HEK293 (cell line): ENCODE measurements around the gene NAV3.

ENCODE experiments used
- CTCF ChIA-PET: fragments of 350-600 bp; formaldehyde crosslinking; extraction: SDS; loops from one replicate; lab custom pipeline; 2021; ENCODE audit warnings: antibody characterized with exemption; lab: Yijun Ruan, JAX
- POLR2A ChIA-PET: fragments of 300-600 bp; formaldehyde crosslinking; extraction: SDS; loops from one replicate; lab custom pipeline; 2020; ENCODE audit warnings: antibody characterized with exemption, inconsistent platforms; lab: Yijun Ruan, JAX
- H3K27ac ChIP-seq: fragments of 200-500 bp; sonication (Bioruptor generic); 2 replicates; pipeline ENCODE4 v1.5.1; 2014; ENCODE audit warnings: low read depth, low read length, control low read depth, inconsistent platforms; ENCODE audit errors: extremely low read depth
- H3K36me3 ChIP-seq, 2 experiments: fragments of 200-500 bp in 1 of 2; sonication (Bioruptor generic) in 1 of 2; 1 replicate in 1 of 2; 2 replicates in 1 of 2; pipeline ENCODE4 v1.5.1; 2014 to 2017; ENCODE audit warnings: inconsistent platforms in 2 of 2, low read length in 2 of 2; ENCODE audit not compliant: control insufficient read depth in 2 of 2, insufficient read depth in 1 of 2
- H3K4me1 ChIP-seq: fragments of 200-500 bp; sonication (Bioruptor generic); 2 replicates; pipeline ENCODE4 v1.5.1; 2014; ENCODE audit warnings: mild to moderate bottlenecking, low read length, inconsistent platforms; ENCODE audit not compliant: control insufficient read depth, insufficient read depth
- H3K4me3 ChIP-seq: 2 replicates; pipeline ENCODE4 v1.5.1; 2011; ENCODE audit warnings: low read depth, mild to moderate bottlenecking, control low read depth, low read length, moderate library complexity
- H3K9me3 ChIP-seq: fragments of 200-500 bp; sonication (Bioruptor generic); 2 replicates; pipeline ENCODE4 v1.5.1; 2014; ENCODE audit warnings: low read depth, low read length, inconsistent platforms; ENCODE audit not compliant: control insufficient read depth, insufficient read depth
- BCL11A ChIP-seq: fragments of 450-650 bp; formaldehyde crosslinking; IDR thresholded peaks from 2 replicates; pipeline ENCODE4 v1.5.1; 2016; ENCODE audit warnings: low read depth, missing biosample characterization, missing genetic modification characterization
- GLI4 ChIP-seq: fragments of 450-650 bp; formaldehyde crosslinking; IDR thresholded peaks from 2 replicates; pipeline ENCODE4 v1.5.1; 2016; ENCODE audit warnings: missing biosample characterization, missing genetic modification characterization
- IKZF3 ChIP-seq: fragments of 450-650 bp; IDR thresholded peaks from 2 replicates; pipeline ENCODE4 v1.5.0; 2018; ENCODE audit warnings: missing biosample characterization, mild to moderate bottlenecking, missing genetic modification characterization, moderate library complexity
- REPIN1 ChIP-seq: fragments of 450-650 bp; formaldehyde crosslinking; IDR thresholded peaks from 2 replicates; pipeline ENCODE4 v1.5.1; 2017; ENCODE audit warnings: missing biosample characterization, missing genetic modification characterization, low read depth
- SCRT1 ChIP-seq: fragments of 450-650 bp; formaldehyde crosslinking; IDR thresholded peaks from 2 replicates; pipeline ENCODE4 v1.5.1; 2016; ENCODE audit warnings: missing biosample characterization, missing genetic modification characterization, borderline replicate concordance
- SETDB1 ChIP-seq: IDR thresholded peaks from one replicate; pipeline ENCODE4 v1.6.1; 2017; ENCODE audit warnings: mild to moderate bottlenecking, low read length, moderate library complexity, mixed read lengths; ENCODE audit not compliant: insufficient read length
- SP7 ChIP-seq: fragments of 450-650 bp; formaldehyde crosslinking; IDR thresholded peaks from 2 replicates; pipeline ENCODE4 v1.5.1; 2016; ENCODE audit warnings: missing biosample characterization, missing genetic modification characterization
- ZBTB1 ChIP-seq: fragments of 450-650 bp; formaldehyde crosslinking; IDR thresholded peaks from 2 replicates; pipeline ENCODE4 v1.5.1; 2016; ENCODE audit warnings: missing biosample characterization, missing genetic modification characterization
- ZBTB20 ChIP-seq: fragments of 450-650 bp; formaldehyde crosslinking; IDR thresholded peaks from 2 replicates; pipeline ENCODE4 v1.5.1; 2016; ENCODE audit warnings: missing biosample characterization, missing genetic modification characterization
- ZNF174 ChIP-seq: fragments of 450-650 bp; formaldehyde crosslinking; IDR thresholded peaks from 2 replicates; pipeline ENCODE4 v1.5.0; 2017; ENCODE audit warnings: missing biosample characterization, mild to moderate bottlenecking, missing genetic modification characterization
- ZNF211 ChIP-seq: fragments of 450-650 bp; formaldehyde crosslinking; IDR thresholded peaks from 2 replicates; pipeline ENCODE4 v1.5.1; 2016; ENCODE audit warnings: low read depth, missing biosample characterization, missing genetic modification characterization
- ZNF274 ChIP-seq, 2 experiments: fragments of 200-500 bp in 1 of 2; fragments of 450-650 bp in 1 of 2; sonication (Bioruptor generic) in 1 of 2; formaldehyde crosslinking in 1 of 2; IDR thresholded peaks; 2 replicates each; pipeline versions ENCODE4 v1.5.1 to v1.6.1; 2014 to 2016; ENCODE audit warnings: borderline replicate concordance in 1 of 2, inconsistent platforms in 1 of 2, low read length in 1 of 2, missing biosample characterization in 1 of 2, missing genetic modification characterization in 1 of 2
- ZNF394 ChIP-seq: fragments of 450-650 bp; formaldehyde crosslinking; IDR thresholded peaks from 2 replicates; pipeline ENCODE4 v1.5.1; 2016; ENCODE audit warnings: missing biosample characterization, missing genetic modification characterization, mild to moderate bottlenecking, moderate library complexity, borderline replicate concordance
- ZNF621 ChIP-seq: fragments of 450-650 bp; formaldehyde crosslinking; IDR thresholded peaks from 2 replicates; pipeline ENCODE4 v1.5.1; 2017; ENCODE audit warnings: missing biosample characterization, missing genetic modification characterization
- ZNF670 ChIP-seq: fragments of 450-650 bp; formaldehyde crosslinking; IDR thresholded peaks from 2 replicates; pipeline ENCODE4 v1.5.1; 2016; ENCODE audit warnings: missing biosample characterization, missing genetic modification characterization, low read depth
- ZXDB ChIP-seq: fragments of 450-650 bp; formaldehyde crosslinking; IDR thresholded peaks from 2 replicates; pipeline ENCODE4 v1.5.1; 2016; ENCODE audit warnings: missing biosample characterization, missing genetic modification characterization
- TF ChIP-seq, protein P1 (sequence below): fragments of 450-650 bp; formaldehyde crosslinking; IDR thresholded peaks from 2 replicates; pipeline ENCODE4 v1.5.1; 2017; ENCODE audit warnings: missing biosample characterization, missing genetic modification characterization
- TF ChIP-seq, protein P2 (sequence below): fragments of 450-650 bp; formaldehyde crosslinking; IDR thresholded peaks from 2 replicates; pipeline ENCODE4 v1.5.1; 2016; ENCODE audit warnings: missing biosample characterization, missing genetic modification characterization
- TF ChIP-seq, protein P3 (sequence below): fragments of 450-650 bp; formaldehyde crosslinking; IDR thresholded peaks from 2 replicates; pipeline ENCODE4 v1.5.0; 2017; ENCODE audit warnings: missing biosample characterization, missing genetic modification characterization, borderline replicate concordance
- TF ChIP-seq, protein P4 (sequence below): fragments of 450-650 bp; formaldehyde crosslinking; IDR thresholded peaks from 2 replicates; pipeline ENCODE4 v1.5.1; 2017; ENCODE audit warnings: missing biosample characterization, missing genetic modification characterization
- TF ChIP-seq, protein P5 (sequence below): fragments of 450-650 bp; formaldehyde crosslinking; IDR thresholded peaks from 2 replicates; pipeline ENCODE4 v1.5.1; 2016; ENCODE audit warnings: missing biosample characterization, missing genetic modification characterization

Gene NAV3

DNA sequence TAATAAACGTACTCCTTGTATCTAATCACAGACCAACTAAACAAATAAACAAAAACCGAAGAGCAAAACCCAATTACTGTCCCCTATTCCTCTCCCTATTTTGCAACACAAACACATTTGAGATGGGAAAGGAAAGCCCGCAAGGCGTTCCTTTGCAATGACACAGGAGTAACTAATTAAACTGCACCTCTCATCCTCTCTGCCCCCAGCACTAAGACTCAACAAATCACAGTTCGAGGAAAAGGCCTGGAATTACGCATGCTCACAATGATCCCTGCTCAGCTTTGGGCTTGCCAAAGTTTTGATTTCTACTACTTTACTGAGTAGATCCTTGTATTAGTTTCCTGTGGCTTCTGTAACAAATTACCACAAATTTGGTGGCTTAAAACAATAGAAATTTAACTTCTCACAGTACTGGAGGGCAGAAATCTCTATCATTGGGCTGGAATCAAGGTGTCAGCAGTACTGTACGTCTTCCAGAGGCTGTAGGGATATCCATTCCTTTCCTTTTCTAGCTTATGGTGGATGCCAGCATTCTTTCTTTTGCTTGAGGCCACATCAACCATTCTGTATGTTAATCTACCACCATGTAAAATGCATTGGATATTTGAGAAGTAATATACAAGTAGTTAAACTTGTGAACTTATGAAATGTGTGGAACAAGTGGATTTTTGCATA is 123.0 kb downstream of the NAV3 start:
- ChIA-PET POLR2A (no interaction called here), CTCF (interaction anchor here (0.9 kb wide), 1 partner anchor 28 kb away, joined by 3 read pairs; no protein-coding TSS in a partner anchor)
- Histone ChIP-seq H3K4me1 (no peaks in the 10 kb centered on the region), H3K9me3 (no peaks in the 10 kb centered on the region), H3K36me3 (no peaks in the 10 kb centered on the region), H3K4me3 (no peak overlapping the region), H3K27ac (no peak overlapping the region)
- TF ChIP-seq ZBTB20 (tag by site-specific recombination) = no peak
- TF ChIP-seq SETDB1 = no peak
- TF ChIP-seq IKZF3 (tag by site-specific recombination) = no peak
- TF ChIP-seq ZNF174 = no peak
- TF ChIP-seq BCL11A = no peak

DNA sequence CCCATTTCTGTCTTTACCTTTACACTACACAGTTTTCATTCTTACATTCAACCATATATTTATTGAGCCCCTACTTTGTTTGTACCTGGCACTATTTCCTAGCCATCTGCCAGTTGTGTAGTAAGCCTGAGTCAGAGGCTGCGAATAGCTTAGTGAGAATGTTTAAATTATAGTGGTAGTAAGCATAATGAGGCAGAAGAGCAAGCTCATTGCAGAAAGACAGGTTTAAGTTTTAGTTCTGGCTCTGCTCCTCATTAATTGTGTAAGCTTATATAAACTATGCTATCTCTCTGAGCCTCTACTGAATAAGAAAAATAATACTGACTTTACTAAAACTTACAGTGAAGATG is 123.5 kb downstream of the NAV3 start:
- Histone ChIP-seq H3K27ac (no peak overlapping the region), H3K36me3 (no peaks in the 10 kb centered on the region), H3K4me1 (no peaks in the 10 kb centered on the region), H3K9me3 (no peaks in the 10 kb centered on the region), H3K4me3 (no peak overlapping the region)
- no peak for TF ChIP-seq SP7 (tag by site-specific recombination)
- TF ChIP-seq, protein P1, sequence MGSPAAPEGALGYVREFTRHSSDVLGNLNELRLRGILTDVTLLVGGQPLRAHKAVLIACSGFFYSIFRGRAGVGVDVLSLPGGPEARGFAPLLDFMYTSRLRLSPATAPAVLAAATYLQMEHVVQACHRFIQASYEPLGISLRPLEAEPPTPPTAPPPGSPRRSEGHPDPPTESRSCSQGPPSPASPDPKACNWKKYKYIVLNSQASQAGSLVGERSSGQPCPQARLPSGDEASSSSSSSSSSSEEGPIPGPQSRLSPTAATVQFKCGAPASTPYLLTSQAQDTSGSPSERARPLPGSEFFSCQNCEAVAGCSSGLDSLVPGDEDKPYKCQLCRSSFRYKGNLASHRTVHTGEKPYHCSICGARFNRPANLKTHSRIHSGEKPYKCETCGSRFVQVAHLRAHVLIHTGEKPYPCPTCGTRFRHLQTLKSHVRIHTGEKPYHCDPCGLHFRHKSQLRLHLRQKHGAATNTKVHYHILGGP (tag by site-specific recombination) = no peak
- TF ChIP-seq ZBTB1 (tag by site-specific recombination) = no peak
- no peak for TF ChIP-seq REPIN1 (tag by site-specific recombination)
- no peak for TF ChIP-seq ZNF394 (tag by site-specific recombination)
- TF ChIP-seq SCRT1 = no peak
- no peak for TF ChIP-seq ZNF211 (tag by site-specific recombination)
- TF ChIP-seq GLI4 (tag by site-specific recombination) = no peak
- ChIA-PET CTCF (interaction anchor here (0.9 kb wide), 1 partner anchor 29 kb away, joined by 3 read pairs; no protein-coding TSS in a partner anchor), POLR2A (no interaction called here)

DNA sequence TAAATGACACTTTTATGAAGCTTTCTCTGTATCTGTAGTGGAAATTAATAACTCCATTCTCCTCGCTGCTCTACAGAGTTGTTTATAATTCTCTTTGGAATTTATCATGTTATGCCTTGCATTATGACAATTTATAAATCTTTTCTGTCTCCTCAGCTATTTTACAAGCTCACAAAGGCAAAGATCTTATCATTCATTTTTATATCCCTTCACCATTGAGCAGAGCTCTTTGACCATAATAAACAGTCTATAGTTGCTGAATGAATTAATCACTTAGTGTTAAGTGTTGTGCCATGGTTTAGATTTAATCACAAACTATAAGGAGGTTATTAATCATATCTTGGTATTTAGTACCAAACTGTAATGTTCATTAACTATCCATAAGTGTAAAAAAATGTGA is 126.4 kb downstream of the NAV3 start:
- ChIA-PET POLR2A (no interaction called here), CTCF (no interaction called here)
- no peak overlapping the region for H3K4me3 ChIP-seq
- H3K9me3 ChIP-seq = no peaks in the 10 kb centered on the region
- no peaks in the 10 kb centered on the region for H3K36me3 ChIP-seq
- H3K4me1 ChIP-seq = no peaks in the 10 kb centered on the region
- H3K27ac ChIP-seq = no peak overlapping the region
- TF ChIP-seq, protein P2, sequence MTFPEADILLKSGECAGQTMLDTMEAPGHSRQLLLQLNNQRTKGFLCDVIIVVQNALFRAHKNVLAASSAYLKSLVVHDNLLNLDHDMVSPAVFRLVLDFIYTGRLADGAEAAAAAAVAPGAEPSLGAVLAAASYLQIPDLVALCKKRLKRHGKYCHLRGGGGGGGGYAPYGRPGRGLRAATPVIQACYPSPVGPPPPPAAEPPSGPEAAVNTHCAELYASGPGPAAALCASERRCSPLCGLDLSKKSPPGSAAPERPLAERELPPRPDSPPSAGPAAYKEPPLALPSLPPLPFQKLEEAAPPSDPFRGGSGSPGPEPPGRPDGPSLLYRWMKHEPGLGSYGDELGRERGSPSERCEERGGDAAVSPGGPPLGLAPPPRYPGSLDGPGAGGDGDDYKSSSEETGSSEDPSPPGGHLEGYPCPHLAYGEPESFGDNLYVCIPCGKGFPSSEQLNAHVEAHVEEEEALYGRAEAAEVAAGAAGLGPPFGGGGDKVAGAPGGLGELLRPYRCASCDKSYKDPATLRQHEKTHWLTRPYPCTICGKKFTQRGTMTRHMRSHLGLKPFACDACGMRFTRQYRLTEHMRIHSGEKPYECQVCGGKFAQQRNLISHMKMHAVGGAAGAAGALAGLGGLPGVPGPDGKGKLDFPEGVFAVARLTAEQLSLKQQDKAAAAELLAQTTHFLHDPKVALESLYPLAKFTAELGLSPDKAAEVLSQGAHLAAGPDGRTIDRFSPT (tag by site-specific recombination) = no peak
- no peak for TF ChIP-seq ZNF621 (tag by site-specific recombination)
- TF ChIP-seq, protein P3, sequence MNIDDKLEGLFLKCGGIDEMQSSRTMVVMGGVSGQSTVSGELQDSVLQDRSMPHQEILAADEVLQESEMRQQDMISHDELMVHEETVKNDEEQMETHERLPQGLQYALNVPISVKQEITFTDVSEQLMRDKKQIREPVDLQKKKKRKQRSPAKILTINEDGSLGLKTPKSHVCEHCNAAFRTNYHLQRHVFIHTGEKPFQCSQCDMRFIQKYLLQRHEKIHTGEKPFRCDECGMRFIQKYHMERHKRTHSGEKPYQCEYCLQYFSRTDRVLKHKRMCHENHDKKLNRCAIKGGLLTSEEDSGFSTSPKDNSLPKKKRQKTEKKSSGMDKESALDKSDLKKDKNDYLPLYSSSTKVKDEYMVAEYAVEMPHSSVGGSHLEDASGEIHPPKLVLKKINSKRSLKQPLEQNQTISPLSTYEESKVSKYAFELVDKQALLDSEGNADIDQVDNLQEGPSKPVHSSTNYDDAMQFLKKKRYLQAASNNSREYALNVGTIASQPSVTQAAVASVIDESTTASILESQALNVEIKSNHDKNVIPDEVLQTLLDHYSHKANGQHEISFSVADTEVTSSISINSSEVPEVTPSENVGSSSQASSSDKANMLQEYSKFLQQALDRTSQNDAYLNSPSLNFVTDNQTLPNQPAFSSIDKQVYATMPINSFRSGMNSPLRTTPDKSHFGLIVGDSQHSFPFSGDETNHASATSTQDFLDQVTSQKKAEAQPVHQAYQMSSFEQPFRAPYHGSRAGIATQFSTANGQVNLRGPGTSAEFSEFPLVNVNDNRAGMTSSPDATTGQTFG = no peak
- TF ChIP-seq ZXDB = no peak
- no peak for TF ChIP-seq ZNF274 (IDR thresholded peaks at IDR 0.05; ENCODE audit: low read length)
- no peak for TF ChIP-seq ZNF274 (tag by site-specific recombination; IDR thresholded peaks at IDR 0.05; ENCODE audit: borderline replicate concordance)
- TF ChIP-seq, protein P4, sequence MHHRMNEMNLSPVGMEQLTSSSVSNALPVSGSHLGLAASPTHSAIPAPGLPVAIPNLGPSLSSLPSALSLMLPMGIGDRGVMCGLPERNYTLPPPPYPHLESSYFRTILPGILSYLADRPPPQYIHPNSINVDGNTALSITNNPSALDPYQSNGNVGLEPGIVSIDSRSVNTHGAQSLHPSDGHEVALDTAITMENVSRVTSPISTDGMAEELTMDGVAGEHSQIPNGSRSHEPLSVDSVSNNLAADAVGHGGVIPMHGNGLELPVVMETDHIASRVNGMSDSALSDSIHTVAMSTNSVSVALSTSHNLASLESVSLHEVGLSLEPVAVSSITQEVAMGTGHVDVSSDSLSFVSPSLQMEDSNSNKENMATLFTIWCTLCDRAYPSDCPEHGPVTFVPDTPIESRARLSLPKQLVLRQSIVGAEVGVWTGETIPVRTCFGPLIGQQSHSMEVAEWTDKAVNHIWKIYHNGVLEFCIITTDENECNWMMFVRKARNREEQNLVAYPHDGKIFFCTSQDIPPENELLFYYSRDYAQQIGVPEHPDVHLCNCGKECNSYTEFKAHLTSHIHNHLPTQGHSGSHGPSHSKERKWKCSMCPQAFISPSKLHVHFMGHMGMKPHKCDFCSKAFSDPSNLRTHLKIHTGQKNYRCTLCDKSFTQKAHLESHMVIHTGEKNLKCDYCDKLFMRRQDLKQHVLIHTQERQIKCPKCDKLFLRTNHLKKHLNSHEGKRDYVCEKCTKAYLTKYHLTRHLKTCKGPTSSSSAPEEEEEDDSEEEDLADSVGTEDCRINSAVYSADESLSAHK (tag by site-specific recombination) = no peak
- TF ChIP-seq, protein P5, sequence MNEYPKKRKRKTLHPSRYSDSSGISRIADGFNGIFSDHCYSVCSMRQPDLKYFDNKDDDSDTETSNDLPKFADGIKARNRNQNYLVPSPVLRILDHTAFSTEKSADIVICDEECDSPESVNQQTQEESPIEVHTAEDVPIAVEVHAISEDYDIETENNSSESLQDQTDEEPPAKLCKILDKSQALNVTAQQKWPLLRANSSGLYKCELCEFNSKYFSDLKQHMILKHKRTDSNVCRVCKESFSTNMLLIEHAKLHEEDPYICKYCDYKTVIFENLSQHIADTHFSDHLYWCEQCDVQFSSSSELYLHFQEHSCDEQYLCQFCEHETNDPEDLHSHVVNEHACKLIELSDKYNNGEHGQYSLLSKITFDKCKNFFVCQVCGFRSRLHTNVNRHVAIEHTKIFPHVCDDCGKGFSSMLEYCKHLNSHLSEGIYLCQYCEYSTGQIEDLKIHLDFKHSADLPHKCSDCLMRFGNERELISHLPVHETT (tag by site-specific recombination) = no peak
- no peak for TF ChIP-seq IKZF3 (tag by site-specific recombination)
- no peak for TF ChIP-seq ZNF670
